Activated naive CD8-positive, alpha-beta T cell treated with anti-CD3 and anti-CD28 coated beads, Interleukin-2, amount 50 U/mL, for 24 hours (primary cell): ENCODE measurements around the gene SLC24A3.
A peak's percentile ranks its signal among the peaks of the same experiment; 100 is the strongest.

ENCODE experiments used
- ATAC-seq: fragments of 150-1000 bp; cut with Tn5 transposase; one replicate; pipeline ENCODE4 v1.10.0; 2021
- DNase-seq: peaks from one replicate; pipeline ENCODE4 v3.0.0; 2021
- H3K27ac Mint-ChIP-seq: one replicate; pipeline ENCODE4 v1.8.0; 2021; ENCODE audit warnings: mild to moderate bottlenecking, mixed read lengths
- H3K27me3 Mint-ChIP-seq: one replicate; pipeline ENCODE4 v1.8.0; 2021; ENCODE audit warnings: mixed read lengths
- H3K36me3 Mint-ChIP-seq: one replicate; pipeline ENCODE4 v1.8.0; 2021; ENCODE audit warnings: low read depth, mixed read lengths
- H3K4me1 Mint-ChIP-seq: one replicate; pipeline ENCODE4 v1.8.0; 2021; ENCODE audit warnings: mixed read lengths
- H3K4me3 Mint-ChIP-seq: one replicate; pipeline ENCODE4 v1.8.0; 2021; ENCODE audit warnings: mild to moderate bottlenecking, moderate library complexity, mixed read lengths
- H3K9me3 Mint-ChIP-seq: one replicate; pipeline ENCODE4 v1.8.0; 2021; ENCODE audit warnings: mixed read lengths

The SLC24A3 gene

GRCh38 chr20:19571996-19572395, 359.6 kb downstream of the SLC24A3 start:
- H3K27ac Mint-ChIP-seq: no peak overlapping the region
- no peak for DNase-seq
- peaks cover 9% of the 10 kb centered on the region for H3K9me3 Mint-ChIP-seq
- H3K4me3 Mint-ChIP-seq: no peak overlapping the region
- no peak for ATAC-seq
- H3K27me3 Mint-ChIP-seq: no peaks in the 10 kb centered on the region
- no peaks in the 10 kb centered on the region for H3K4me1 Mint-ChIP-seq
- peaks cover 3% of the 10 kb centered on the region for H3K36me3 Mint-ChIP-seq

- no peak overlapping the region for H3K4me3 Mint-ChIP-seq
- H3K27ac Mint-ChIP-seq: no peak overlapping the region
- DNase-seq: no peak
- no peaks in the 10 kb centered on the region for H3K4me1 Mint-ChIP-seq
- H3K36me3 Mint-ChIP-seq: no peaks in the 10 kb centered on the region
- ATAC-seq: no peak
- no peaks in the 10 kb centered on the region for H3K27me3 Mint-ChIP-seq
- no peaks in the 10 kb centered on the region for H3K9me3 Mint-ChIP-seq
Observed at GRCh38 chr20:19577692-19578091, 365.2 kb downstream of the SLC24A3 start.

GRCh38 chr20:19582782-19583181, 370.3 kb downstream of the SLC24A3 start:
- H3K27ac Mint-ChIP-seq: no peak overlapping the region
- no peak for DNase-seq
- no peaks in the 10 kb centered on the region for H3K9me3 Mint-ChIP-seq
- no peaks in the 10 kb centered on the region for H3K4me1 Mint-ChIP-seq
- H3K27me3 Mint-ChIP-seq: no peaks in the 10 kb centered on the region
- no peak overlapping the region for H3K4me3 Mint-ChIP-seq
- ATAC-seq: no peak
- no peaks in the 10 kb centered on the region for H3K36me3 Mint-ChIP-seq

- peak; percentile 52 for DNase-seq
- H3K27me3 Mint-ChIP-seq: no peaks in the 10 kb centered on the region
- H3K4me3 Mint-ChIP-seq: no peak overlapping the region
- no peak overlapping the region for H3K27ac Mint-ChIP-seq
- no peaks in the 10 kb centered on the region for H3K4me1 Mint-ChIP-seq
- H3K9me3 Mint-ChIP-seq: no peaks in the 10 kb centered on the region
- no peaks in the 10 kb centered on the region for H3K36me3 Mint-ChIP-seq
- ATAC-seq: no peak
Observed at GRCh38 chr20:19583532-19584175, 371.2 kb downstream of the SLC24A3 start.

- DNase-seq (no peak), ATAC-seq (no peak)
- Mint-ChIP-seq H3K4me3 (no peak overlapping the region), H3K4me1 (no peaks in the 10 kb centered on the region), H3K9me3 (no peaks in the 10 kb centered on the region), H3K27ac (no peak overlapping the region), H3K36me3 (no peaks in the 10 kb centered on the region), H3K27me3 (peaks cover 2% of the 10 kb centered on the region)
Observed at GRCh38 chr20:19588241-19588640, 375.8 kb downstream of the SLC24A3 start.

- H3K9me3 Mint-ChIP-seq: no peaks in the 10 kb centered on the region
- no peak overlapping the region for H3K4me3 Mint-ChIP-seq
- ATAC-seq (no peak), DNase-seq (no peak)
- peaks cover 2% of the 10 kb centered on the region for H3K27me3 Mint-ChIP-seq
- H3K4me1 Mint-ChIP-seq: no peaks in the 10 kb centered on the region
- H3K27ac Mint-ChIP-seq: no peak overlapping the region
- H3K36me3 Mint-ChIP-seq: no peaks in the 10 kb centered on the region
Observed at GRCh38 chr20:19588732-19589131, 376.3 kb downstream of the SLC24A3 start.

- Mint-ChIP-seq H3K27me3 (peaks cover 2% of the 10 kb centered on the region), H3K36me3 (no peaks in the 10 kb centered on the region), H3K4me1 (no peaks in the 10 kb centered on the region), H3K27ac (no peak overlapping the region), H3K9me3 (no peaks in the 10 kb centered on the region), H3K4me3 (no peak overlapping the region)
- DNase-seq: no peak
- ATAC-seq: no peak
Observed at GRCh38 chr20:19589787-19590362, 377.4 kb downstream of the SLC24A3 start.

GRCh38 chr20:19590382-19590781, 377.9 kb downstream of the SLC24A3 start:
- Mint-ChIP-seq H3K27ac (no peak overlapping the region), H3K27me3 (peaks cover 2% of the 10 kb centered on the region), H3K4me1 (no peaks in the 10 kb centered on the region), H3K36me3 (no peaks in the 10 kb centered on the region), H3K4me3 (no peak overlapping the region), H3K9me3 (no peaks in the 10 kb centered on the region)
- no peak for DNase-seq
- no peak for ATAC-seq

- ATAC-seq (no peak), DNase-seq (no peak)
- Mint-ChIP-seq H3K4me1 (no peaks in the 10 kb centered on the region), H3K9me3 (no peaks in the 10 kb centered on the region), H3K27ac (no peak overlapping the region), H3K4me3 (no peak overlapping the region), H3K36me3 (no peaks in the 10 kb centered on the region), H3K27me3 (peaks cover 5% of the 10 kb centered on the region)
Observed at GRCh38 chr20:19593762-19594161, 381.3 kb downstream of the SLC24A3 start.

GRCh38 chr20:19594896-19595295, 382.5 kb downstream of the SLC24A3 start:
- no peaks in the 10 kb centered on the region for H3K9me3 Mint-ChIP-seq
- H3K27ac Mint-ChIP-seq: no peak overlapping the region
- no peak overlapping the region for H3K4me3 Mint-ChIP-seq
- H3K36me3 Mint-ChIP-seq: no peaks in the 10 kb centered on the region
- DNase-seq (no peak), ATAC-seq (no peak)
- peaks cover 3% of the 10 kb centered on the region for H3K27me3 Mint-ChIP-seq
- no peaks in the 10 kb centered on the region for H3K4me1 Mint-ChIP-seq

GRCh38 chr20:19598117-19598850, 385.8 kb downstream of the SLC24A3 start:
- no peaks in the 10 kb centered on the region for H3K9me3 Mint-ChIP-seq
- no peak overlapping the region for H3K4me3 Mint-ChIP-seq
- no peak for DNase-seq
- no peaks in the 10 kb centered on the region for H3K4me1 Mint-ChIP-seq
- no peak for ATAC-seq
- no peak overlapping the region for H3K27ac Mint-ChIP-seq
- peaks cover 3% of the 10 kb centered on the region for H3K27me3 Mint-ChIP-seq
- H3K36me3 Mint-ChIP-seq: no peaks in the 10 kb centered on the region

GRCh38 chr20:19599200-19599599, 386.8 kb downstream of the SLC24A3 start:
- Mint-ChIP-seq H3K27ac (no peak overlapping the region), H3K36me3 (no peaks in the 10 kb centered on the region), H3K4me3 (no peak overlapping the region), H3K4me1 (no peaks in the 10 kb centered on the region), H3K9me3 (no peaks in the 10 kb centered on the region), H3K27me3 (peaks cover 3% of the 10 kb centered on the region)
- DNase-seq (no peak), ATAC-seq (no peak)

GRCh38 chr20:19600042-19600441, 387.6 kb downstream of the SLC24A3 start:
- no peak overlapping the region for H3K27ac Mint-ChIP-seq
- no peak overlapping the region for H3K4me3 Mint-ChIP-seq
- ATAC-seq (no peak), DNase-seq (no peak)
- no peaks in the 10 kb centered on the region for H3K36me3 Mint-ChIP-seq
- peaks cover 3% of the 10 kb centered on the region for H3K27me3 Mint-ChIP-seq
- no peaks in the 10 kb centered on the region for H3K4me1 Mint-ChIP-seq
- no peaks in the 10 kb centered on the region for H3K9me3 Mint-ChIP-seq

GRCh38 chr20:19601126-19601810, 388.8 kb downstream of the SLC24A3 start:
- H3K4me3 Mint-ChIP-seq: no peak overlapping the region
- H3K27me3 Mint-ChIP-seq: peaks cover 3% of the 10 kb centered on the region
- H3K4me1 Mint-ChIP-seq: no peaks in the 10 kb centered on the region
- no peaks in the 10 kb centered on the region for H3K9me3 Mint-ChIP-seq
- ATAC-seq (no peak), DNase-seq (no peak)
- no peaks in the 10 kb centered on the region for H3K36me3 Mint-ChIP-seq
- H3K27ac Mint-ChIP-seq: no peak overlapping the region
